Peyer's patch (tissue), 4 donors: Measurements from ENCODE around the gene ALDH3A1. TPM values are rescaled to one million over a fixed set of nuclear protein-coding genes. Genes with fewer than 3 reads are reported as not detected.

ENCODE experiments used
- DNase-seq, 3 donors: peaks; one replicate each; pipeline ENCODE4 v3.0.0-alpha.2; 2017 to 2019
- H3K27ac ChIP-seq, 4 donors: fragments of 200-600 bp; sonication (generic); one replicate each; pipeline ENCODE4 v1.5.1; 2016 to 2019
- H3K27me3 ChIP-seq, 2 donors: fragments of 200-600 bp; sonication (generic); one replicate each; pipeline ENCODE4 v1.5.1; 2019
- H3K36me3 ChIP-seq, 3 donors: fragments of 200-600 bp; sonication (generic); one replicate each; pipeline ENCODE4 v1.5.1; 2016 to 2019
- H3K4me1 ChIP-seq, 4 donors: fragments of 200-600 bp; sonication (generic); one replicate each; pipeline ENCODE4 v1.5.1; 2016 to 2019
- H3K4me3 ChIP-seq, 4 donors: fragments of 200-600 bp; sonication (generic); 1 replicate in 3 of 4; 2 replicates in 1 of 4; pipeline ENCODE4 v1.5.1; 2016 to 2019; ENCODE audit warnings: mild to moderate bottlenecking in 1 of 4
- H3K9me3 ChIP-seq, 4 donors: fragments of 200-600 bp; sonication (generic); one replicate each; pipeline ENCODE4 v1.5.1; 2016 to 2019; ENCODE audit warnings: mild to moderate bottlenecking in 1 of 4
- POLR2A ChIP-seq, 2 donors: fragments of 450-650 bp; IDR thresholded peaks; one replicate each; pipeline ENCODE4 v1.5.1; 2017; ENCODE audit warnings: antibody characterized with exemption in 2 of 2, mild to moderate bottlenecking in 2 of 2, moderate library complexity in 2 of 2
- total RNA-seq, 4 donors: library from RNA; depleted of rRNA; stranded (reverse); fragments of >200 nt; gene quantifications; one replicate each; pipeline ENCODE4 v1.1.0, GENCODE V29; 2016
- TF ChIP-seq, protein P1 (sequence below), 6 experiments: fragments of 450-650 bp in 4 of 6; fragments of 200-600 bp in 2 of 6; sonication (generic) in 1 of 6; IDR thresholded peaks; one replicate each; pipeline ENCODE4 v1.5.1; 2017 to 2019; ENCODE audit warnings: antibody characterized with exemption in 6 of 6, mild to moderate bottlenecking in 3 of 6, moderate library complexity in 1 of 6

Gene ALDH3A1
- total RNA-seq, 4 donors from 2014 or later, result 1.7 to 23.1 (median 3.2) TPM

- Histone ChIP-seq H3K4me1 (peaks cover 0 to 30% (median 6%) of the 10 kb centered on the region in 4 donors), H3K36me3 (no peaks in the 10 kb centered on the region), H3K4me3 (no peak overlapping the region), H3K9me3 (no peaks in the 10 kb centered on the region), H3K27me3 (no peaks in the 10 kb centered on the region), H3K27ac (peak overlapping the region in 2 of 4 donors; percentile 75 to 85)
- DNase-seq, result peak in 2 of 3 donors; percentile 45 to 52
- no peak for TF ChIP-seq POLR2A (IDR thresholded peaks at IDR 0.05)
- TF ChIP-seq, protein P1, sequence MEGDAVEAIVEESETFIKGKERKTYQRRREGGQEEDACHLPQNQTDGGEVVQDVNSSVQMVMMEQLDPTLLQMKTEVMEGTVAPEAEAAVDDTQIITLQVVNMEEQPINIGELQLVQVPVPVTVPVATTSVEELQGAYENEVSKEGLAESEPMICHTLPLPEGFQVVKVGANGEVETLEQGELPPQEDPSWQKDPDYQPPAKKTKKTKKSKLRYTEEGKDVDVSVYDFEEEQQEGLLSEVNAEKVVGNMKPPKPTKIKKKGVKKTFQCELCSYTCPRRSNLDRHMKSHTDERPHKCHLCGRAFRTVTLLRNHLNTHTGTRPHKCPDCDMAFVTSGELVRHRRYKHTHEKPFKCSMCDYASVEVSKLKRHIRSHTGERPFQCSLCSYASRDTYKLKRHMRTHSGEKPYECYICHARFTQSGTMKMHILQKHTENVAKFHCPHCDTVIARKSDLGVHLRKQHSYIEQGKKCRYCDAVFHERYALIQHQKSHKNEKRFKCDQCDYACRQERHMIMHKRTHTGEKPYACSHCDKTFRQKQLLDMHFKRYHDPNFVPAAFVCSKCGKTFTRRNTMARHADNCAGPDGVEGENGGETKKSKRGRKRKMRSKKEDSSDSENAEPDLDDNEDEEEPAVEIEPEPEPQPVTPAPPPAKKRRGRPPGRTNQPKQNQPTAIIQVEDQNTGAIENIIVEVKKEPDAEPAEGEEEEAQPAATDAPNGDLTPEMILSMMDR (IDR thresholded peaks at IDR 0.05), result no peak
These were observed 30.0 kb downstream of the ALDH3A1 start for GRCh38 chr17:19718041-19718612.

DNA sequence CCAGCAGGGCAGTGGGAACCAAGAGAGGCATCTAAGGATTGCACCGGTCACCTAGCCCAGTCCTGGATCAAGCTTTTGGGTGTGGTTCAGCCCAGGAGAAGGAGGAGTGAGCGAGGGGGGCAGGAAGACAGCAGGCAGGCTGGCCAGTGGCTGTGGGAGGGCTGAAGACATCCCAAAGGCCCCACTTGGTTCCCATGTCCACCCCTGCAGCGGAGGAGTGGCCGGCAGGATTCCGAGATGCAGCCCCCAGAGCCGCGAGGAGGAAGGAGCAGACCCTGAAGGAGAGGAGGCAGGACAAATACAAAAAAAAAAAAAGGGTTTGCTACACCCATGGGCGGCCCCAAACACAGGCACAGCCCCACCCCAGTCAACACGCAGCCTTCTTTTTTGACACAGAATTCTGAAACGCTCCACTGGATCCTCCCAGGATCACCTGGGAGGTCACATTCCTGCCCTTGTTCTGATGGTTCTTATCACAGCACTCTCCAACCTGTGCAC is 30.6 kb downstream of the ALDH3A1 start:
- peak overlapping the region in 1 of 4 donors; percentile 85 for H3K27ac ChIP-seq
- no peak for DNase-seq
- no peaks in the 10 kb centered on the region for H3K9me3 ChIP-seq
- TF ChIP-seq, protein P1 (IDR thresholded peaks at IDR 0.05), result no peak
- no peak for TF ChIP-seq POLR2A (IDR thresholded peaks at IDR 0.05)
- peaks cover 0 to 30% (median 6%) of the 10 kb centered on the region in 4 donors for H3K4me1 ChIP-seq
- no peak overlapping the region for H3K4me3 ChIP-seq
- no peaks in the 10 kb centered on the region for H3K36me3 ChIP-seq
- no peaks in the 10 kb centered on the region for H3K27me3 ChIP-seq

GRCh38 chr17:19717031-19717360 is 31.1 kb downstream of the ALDH3A1 start:
- H3K27ac ChIP-seq, result no peak overlapping the region
- no peak for DNase-seq
- H3K27me3 ChIP-seq, result no peaks in the 10 kb centered on the region
- no peak for TF ChIP-seq POLR2A (IDR thresholded peaks at IDR 0.05)
- TF ChIP-seq, protein P1 (IDR thresholded peaks at IDR 0.05), result no peak
- H3K4me1 ChIP-seq, result peaks cover 0 to 30% (median 6%) of the 10 kb centered on the region in 4 donors
- H3K9me3 ChIP-seq, result no peaks in the 10 kb centered on the region
- no peak overlapping the region for H3K4me3 ChIP-seq
- H3K36me3 ChIP-seq, result no peaks in the 10 kb centered on the region

DNA sequence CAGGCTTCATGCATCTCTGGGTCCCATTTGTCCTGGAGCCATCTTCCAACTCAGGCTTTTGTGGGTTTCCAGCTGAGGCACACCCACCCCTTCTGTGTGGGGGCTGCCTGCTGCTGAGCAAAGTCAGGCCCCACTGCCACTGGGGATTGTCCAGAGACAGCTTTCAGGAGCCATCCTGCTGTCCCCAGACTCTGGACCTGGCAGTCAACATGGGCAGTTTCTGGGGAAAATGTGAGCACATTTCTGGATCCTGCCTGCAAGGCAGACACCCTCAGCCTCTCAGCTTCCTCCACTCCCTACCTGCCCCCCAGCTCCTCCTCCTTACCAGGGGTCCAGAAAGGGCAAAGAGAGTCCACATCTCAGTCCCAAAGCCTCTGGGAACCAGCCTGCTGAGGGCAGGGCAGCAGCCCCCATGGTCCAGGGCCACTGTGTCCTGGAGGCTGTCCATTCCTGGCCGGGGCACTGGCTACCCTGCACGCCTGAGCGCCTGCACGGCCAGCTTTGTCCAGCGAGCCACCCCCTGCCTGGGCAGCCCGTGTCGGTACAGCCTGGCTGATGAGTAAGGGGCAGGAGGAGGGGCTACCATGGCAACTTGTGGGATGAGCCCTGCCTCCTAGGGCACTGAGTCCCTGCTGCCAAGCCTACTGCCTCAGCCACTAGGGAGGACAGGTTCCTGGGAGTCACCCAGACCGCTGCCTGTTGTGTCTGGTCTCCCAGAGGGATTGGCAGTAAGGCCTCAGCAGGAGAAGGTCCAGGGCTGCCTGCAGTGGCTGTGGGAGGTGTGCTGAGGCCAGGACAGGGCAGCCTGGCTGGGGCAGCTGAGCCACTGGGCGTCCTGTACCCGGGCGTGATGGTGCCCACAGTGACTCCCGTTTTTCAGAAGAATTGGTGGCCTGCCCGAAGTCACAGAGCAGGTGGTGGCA is 31.7 kb downstream of the ALDH3A1 start, which contains the start of gene SLC47A2:
TSS of gene SLC47A2 (minus strand) at position 477 of the 923 bp plus-strand sequence. CDS start at position 448, 29 bp downstream.
- H3K9me3 ChIP-seq, result no peaks in the 10 kb centered on the region
- no peak within 1 kb of the TSS for H3K27ac ChIP-seq
- H3K27me3 ChIP-seq, result no peaks in the 10 kb centered on the region
- no peak for TF ChIP-seq POLR2A (IDR thresholded peaks at IDR 0.05)
- TF ChIP-seq, protein P1 (IDR thresholded peaks at IDR 0.05), result no peak
- no peaks in the 10 kb centered on the region for H3K36me3 ChIP-seq
- peak in 2 of 3 donors; percentile 42 to 49 for DNase-seq
- no peak within 1 kb of the TSS for H3K4me3 ChIP-seq
- peaks cover 0 to 30% (median 6%) of the 10 kb centered on the region in 4 donors for H3K4me1 ChIP-seq

- Histone ChIP-seq H3K4me3 (no peak overlapping the region), H3K9me3 (no peaks in the 10 kb centered on the region), H3K4me1 (peaks cover 0 to 15% (median 3%) of the 10 kb centered on the region in 4 donors), H3K27ac (no peak overlapping the region), H3K27me3 (no peaks in the 10 kb centered on the region), H3K36me3 (no peaks in the 10 kb centered on the region)
- TF ChIP-seq, protein P1 (IDR thresholded peaks at IDR 0.05), result no peak
- no peak for TF ChIP-seq POLR2A (IDR thresholded peaks at IDR 0.05)
- DNase-seq, result peak in 2 of 3 donors; percentile 48 to 54
These were observed 33.3 kb downstream of the ALDH3A1 start for GRCh38 chr17:19714542-19715411.
